OCI-LY1 (cell line): Measurements from ENCODE around the gene FAM107B.

Experiments
- CTCF ChIP-seq: fragments of 200-600 bp; sonication (generic), shearing (Covaris generic); IDR thresholded peaks from 2 replicates; pipeline ENCODE4 v1.5.1; 2017; ENCODE audit warnings: mild to moderate bottlenecking, antibody characterized with exemption, low read length, moderate library complexity, mixed read lengths
- EZH2 ChIP-seq: fragments of 200-600 bp; sonication (generic), shearing (Covaris generic); IDR thresholded peaks from 2 replicates; pipeline ENCODE4 v1.8.0; 2017; ENCODE audit warnings: borderline replicate concordance, mixed run types, mild to moderate bottlenecking, antibody characterized with exemption, low read length, moderate library complexity, mixed read lengths

- TF ChIP-seq CTCF (no peak), EZH2 (no peak)
These were observed 225.2 kb downstream of the FAM107B start for GRCh38 chr10:14549496-14549895.
